GM23338 (cell line): ENCODE measurements around the gene TTC33. TPM values are rescaled to one million over a fixed set of nuclear protein-coding genes. Genes with fewer than 3 reads are reported as not detected.

ENCODE experiments used
- ATAC-seq: fragments of 200-7000 bp; cut with Tn5 transposase; 3 replicates; pipeline ENCODE4 v1.9.1; 2020
- DNase-seq: peaks from one replicate; pipeline ENCODE4 v3.0.0-alpha.2; 2015; ENCODE audit warnings: low spot score
- H2AFZ ChIP-seq: fragments of 200-600 bp; sonication (generic); 2 replicates; pipeline ENCODE4 v1.8.0; 2016; ENCODE audit warnings: antibody characterized with exemption, mild to moderate bottlenecking, moderate library complexity
- H3F3A ChIP-seq: fragments of 200-600 bp; sonication (generic); replicated peaks from 2 replicates; pipeline ENCODE4 v1.8.0; 2017; ENCODE audit warnings: antibody characterized with exemption, mixed run types, low read depth
- H3K27ac ChIP-seq: fragments of 200-600 bp; sonication (generic); 2 replicates; pipeline ENCODE4 v1.6.1; 2016; ENCODE audit warnings: low read depth
- H3K27me3 ChIP-seq: fragments of 200-600 bp; sonication (generic); 2 replicates; pipeline ENCODE4 v1.8.0; 2016; ENCODE audit warnings: mild to moderate bottlenecking, mixed run types, moderate library complexity; ENCODE audit not compliant: insufficient read depth
- H3K36me3 ChIP-seq: fragments of 200-600 bp; sonication (generic); 2 replicates; pipeline ENCODE4 v1.8.0; 2016; ENCODE audit warnings: mild to moderate bottlenecking; ENCODE audit not compliant: insufficient read depth
- H3K4me1 ChIP-seq: fragments of 200-600 bp; sonication (generic); 2 replicates; pipeline ENCODE4 v1.8.0; 2016; ENCODE audit warnings: mild to moderate bottlenecking, moderate library complexity; ENCODE audit not compliant: insufficient read depth
- H3K4me2 ChIP-seq: fragments of 200-600 bp; sonication (generic); 2 replicates; pipeline ENCODE4 v1.7.1; 2017; ENCODE audit warnings: mixed run types
- H3K4me3 ChIP-seq: fragments of 200-600 bp; sonication (generic); 2 replicates; pipeline ENCODE4 v1.6.1; 2016; ENCODE audit warnings: mixed run types
- H3K79me2 ChIP-seq: fragments of 200-600 bp; sonication (generic); replicated peaks from 2 replicates; pipeline ENCODE4 v1.8.0; 2017; ENCODE audit warnings: mild to moderate bottlenecking; ENCODE audit not compliant: insufficient read depth
- H3K9me2 ChIP-seq: fragments of 200-600 bp; sonication (generic); 2 replicates; pipeline ENCODE4 v1.8.0; 2017; ENCODE audit not compliant: insufficient read depth
- H4K20me1 ChIP-seq: fragments of 200-600 bp; sonication (generic); replicated peaks from 2 replicates; pipeline ENCODE4 v1.8.0; 2017; ENCODE audit warnings: mild to moderate bottlenecking; ENCODE audit not compliant: insufficient read depth
- H3K27ac Mint-ChIP-seq: 2 replicates; pipeline ENCODE4 v1.8.0; 2020; ENCODE audit warnings: inconsistent platforms, mild to moderate bottlenecking, moderate library complexity, mixed read lengths
- H3K27me3 Mint-ChIP-seq: 3 replicates; pipeline ENCODE4 v1.8.0; 2022; ENCODE audit warnings: low read depth, mild to moderate bottlenecking, moderate library complexity, mixed read lengths, inconsistent platforms; ENCODE audit not compliant: insufficient read depth, poor library complexity
- H3K36me3 Mint-ChIP-seq: 3 replicates; pipeline ENCODE4 v1.8.0; 2021; ENCODE audit warnings: low read depth, mild to moderate bottlenecking, inconsistent platforms, moderate library complexity, mixed read lengths
- H3K4me1 Mint-ChIP-seq: 3 replicates; pipeline ENCODE4 v1.8.0; 2020; ENCODE audit warnings: mild to moderate bottlenecking, inconsistent platforms, mixed read lengths
- H3K4me3 Mint-ChIP-seq: 3 replicates; pipeline ENCODE4 v1.8.0; 2021; ENCODE audit warnings: moderate library complexity, mild to moderate bottlenecking, inconsistent platforms, mixed read lengths
- H3K9me3 Mint-ChIP-seq: 3 replicates; pipeline ENCODE4 v1.8.0; 2020; ENCODE audit warnings: moderate library complexity, mild to moderate bottlenecking, inconsistent platforms, mixed read lengths
- CREB1 ChIP-seq: fragments of 250-450 bp; sonication (Bioruptor Pico); IDR thresholded peaks from 2 replicates; pipeline ENCODE4 v1.5.0; 2020; ENCODE audit warnings: low read depth, mild to moderate bottlenecking, moderate library complexity
- EZH2 ChIP-seq: fragments of 200-600 bp; sonication (generic); IDR thresholded peaks from one replicate; pipeline ENCODE4 v1.8.0; 2017; ENCODE audit warnings: antibody characterized with exemption, mild to moderate bottlenecking, low read depth; ENCODE audit not compliant: unreplicated experiment
- EZH2phosphoT487 ChIP-seq: fragments of 200-600 bp; sonication (generic); IDR thresholded peaks from one replicate; pipeline ENCODE4 v1.8.1; 2018; ENCODE audit warnings: antibody characterized with exemption; ENCODE audit not compliant: unreplicated experiment
- JUNB ChIP-seq: IDR thresholded peaks from one replicate; pipeline ENCODE4 v1.6.1; 2016; ENCODE audit warnings: antibody characterized with exemption; ENCODE audit not compliant: unreplicated experiment
- NANOG ChIP-seq: IDR thresholded peaks from 2 replicates; pipeline ENCODE4 v1.6.1; 2016; ENCODE audit warnings: antibody characterized with exemption, borderline replicate concordance
- POLR2AphosphoS5 ChIP-seq: IDR thresholded peaks from 2 replicates; pipeline ENCODE4 v1.6.1; 2016; ENCODE audit warnings: antibody characterized with exemption, low read depth
- STAT1 ChIP-seq: IDR thresholded peaks from one replicate; pipeline ENCODE4 v1.6.1; 2016; ENCODE audit warnings: antibody characterized with exemption; ENCODE audit not compliant: unreplicated experiment
- ZNF114 ChIP-seq: fragments of 250-450 bp; sonication (Bioruptor Pico); IDR thresholded peaks from 2 replicates; pipeline ENCODE4 v1.5.0; 2020; ENCODE audit warnings: mild to moderate bottlenecking, moderate library complexity
- ZNF331 ChIP-seq: fragments of 250-450 bp; sonication (Bioruptor Pico); IDR thresholded peaks from 2 replicates; pipeline ENCODE4 v1.5.0; 2020; ENCODE audit warnings: low read depth, mild to moderate bottlenecking, moderate library complexity
- polyA plus RNA-seq: library from polyadenylated mRNA; unstranded; fragments of >200 nt; fragmentation: Nextera tagmentation; extraction: Ambion mirVana; gene quantifications from 2 replicates; pipeline ENCODE4 v1.2.1, GENCODE V29; 2016
- total RNA-seq: library from RNA; depleted of rRNA; stranded (reverse); fragments of >200 nt; shearing (Covaris generic); gene quantifications from 2 replicates; pipeline ENCODE4 v1.2.3, GENCODE V29; 2014
- TF ChIP-seq, protein P1 (sequence below): fragments of 250-450 bp; sonication (Bioruptor Pico); IDR thresholded peaks from 2 replicates; pipeline ENCODE4 v1.5.0; 2020; ENCODE audit warnings: mild to moderate bottlenecking, moderate library complexity
- TF ChIP-seq, protein P2 (sequence below): IDR thresholded peaks from 2 replicates; pipeline ENCODE4 v1.6.1; 2016; ENCODE audit warnings: antibody characterized with exemption
- TF ChIP-seq, protein P3 (sequence below), 2 experiments: fragments of 200-600 bp in 1 of 2; sonication (generic) in 1 of 2; conservative IDR thresholded peaks; 2 replicates each; pipeline versions ENCODE4 v1.5.1 to v1.6.1; 2016 to 2017; ENCODE audit warnings: antibody characterized with exemption in 2 of 2, low read depth in 2 of 2, mild to moderate bottlenecking in 2 of 2, moderate library complexity in 1 of 2
- TF ChIP-seq, protein P4 (sequence below): IDR thresholded peaks from one replicate; pipeline ENCODE4 v1.6.1; 2018; ENCODE audit warnings: antibody characterized with exemption; ENCODE audit not compliant: unreplicated experiment

Gene TTC33
- total and polyA plus RNA-seq, 2 experiments from 2014 or later = 4.1 to 11.5 TPM

DNA sequence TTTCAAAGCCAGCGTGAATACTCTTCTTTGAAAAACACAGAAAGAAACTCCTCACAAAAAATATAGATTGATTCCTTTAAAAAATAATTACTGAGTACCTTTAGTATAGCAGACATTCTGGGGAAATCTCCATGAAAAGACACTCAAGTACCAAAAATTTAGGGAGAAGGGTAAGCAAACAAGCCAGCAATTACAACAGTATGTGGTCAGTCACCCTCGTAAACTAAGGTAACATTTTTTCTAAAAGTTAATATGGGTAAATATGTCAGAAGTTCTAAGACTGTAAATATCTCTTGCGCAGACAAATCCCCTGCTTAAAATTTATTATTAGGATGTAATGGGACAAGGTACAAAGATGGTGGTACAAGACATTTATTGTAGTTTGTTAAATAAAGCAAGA lies 178.0 kb downstream of the TTC33 start:
- no peak overlapping the region for H3K4me3 Mint-ChIP-seq
- H3K27me3 ChIP-seq = no peaks in the 10 kb centered on the region
- no peaks in the 10 kb centered on the region for H3F3A ChIP-seq
- H3K36me3 ChIP-seq = no peaks in the 10 kb centered on the region
- H3K27ac ChIP-seq = no peak overlapping the region
- peaks cover 3% of the 10 kb centered on the region for H3K27me3 Mint-ChIP-seq
- no peak overlapping the region for H3K4me3 ChIP-seq
- no peaks in the 10 kb centered on the region for H4K20me1 ChIP-seq
- no peak overlapping the region for H3K4me2 ChIP-seq
- H3K27ac Mint-ChIP-seq = no peak overlapping the region
- no peaks in the 10 kb centered on the region for H3K9me2 ChIP-seq
- ATAC-seq = no peak
- H3K4me1 Mint-ChIP-seq = peaks cover 3% of the 10 kb centered on the region; the same call in 1 of the 3 replicates
- no peaks in the 10 kb centered on the region for H3K9me3 Mint-ChIP-seq
- TF ChIP-seq ZNF331 (no peak), STAT1 (no peak), CREB1 (CRISPR knock-in tag) (no peak), EZH2phosphoT487 (no peak), EZH2 (no peak), NANOG (no peak), JUNB (no peak), ZNF114 (CRISPR knock-in tag) (no peak), POLR2AphosphoS5 (no peak)
- TF ChIP-seq, protein P1, sequence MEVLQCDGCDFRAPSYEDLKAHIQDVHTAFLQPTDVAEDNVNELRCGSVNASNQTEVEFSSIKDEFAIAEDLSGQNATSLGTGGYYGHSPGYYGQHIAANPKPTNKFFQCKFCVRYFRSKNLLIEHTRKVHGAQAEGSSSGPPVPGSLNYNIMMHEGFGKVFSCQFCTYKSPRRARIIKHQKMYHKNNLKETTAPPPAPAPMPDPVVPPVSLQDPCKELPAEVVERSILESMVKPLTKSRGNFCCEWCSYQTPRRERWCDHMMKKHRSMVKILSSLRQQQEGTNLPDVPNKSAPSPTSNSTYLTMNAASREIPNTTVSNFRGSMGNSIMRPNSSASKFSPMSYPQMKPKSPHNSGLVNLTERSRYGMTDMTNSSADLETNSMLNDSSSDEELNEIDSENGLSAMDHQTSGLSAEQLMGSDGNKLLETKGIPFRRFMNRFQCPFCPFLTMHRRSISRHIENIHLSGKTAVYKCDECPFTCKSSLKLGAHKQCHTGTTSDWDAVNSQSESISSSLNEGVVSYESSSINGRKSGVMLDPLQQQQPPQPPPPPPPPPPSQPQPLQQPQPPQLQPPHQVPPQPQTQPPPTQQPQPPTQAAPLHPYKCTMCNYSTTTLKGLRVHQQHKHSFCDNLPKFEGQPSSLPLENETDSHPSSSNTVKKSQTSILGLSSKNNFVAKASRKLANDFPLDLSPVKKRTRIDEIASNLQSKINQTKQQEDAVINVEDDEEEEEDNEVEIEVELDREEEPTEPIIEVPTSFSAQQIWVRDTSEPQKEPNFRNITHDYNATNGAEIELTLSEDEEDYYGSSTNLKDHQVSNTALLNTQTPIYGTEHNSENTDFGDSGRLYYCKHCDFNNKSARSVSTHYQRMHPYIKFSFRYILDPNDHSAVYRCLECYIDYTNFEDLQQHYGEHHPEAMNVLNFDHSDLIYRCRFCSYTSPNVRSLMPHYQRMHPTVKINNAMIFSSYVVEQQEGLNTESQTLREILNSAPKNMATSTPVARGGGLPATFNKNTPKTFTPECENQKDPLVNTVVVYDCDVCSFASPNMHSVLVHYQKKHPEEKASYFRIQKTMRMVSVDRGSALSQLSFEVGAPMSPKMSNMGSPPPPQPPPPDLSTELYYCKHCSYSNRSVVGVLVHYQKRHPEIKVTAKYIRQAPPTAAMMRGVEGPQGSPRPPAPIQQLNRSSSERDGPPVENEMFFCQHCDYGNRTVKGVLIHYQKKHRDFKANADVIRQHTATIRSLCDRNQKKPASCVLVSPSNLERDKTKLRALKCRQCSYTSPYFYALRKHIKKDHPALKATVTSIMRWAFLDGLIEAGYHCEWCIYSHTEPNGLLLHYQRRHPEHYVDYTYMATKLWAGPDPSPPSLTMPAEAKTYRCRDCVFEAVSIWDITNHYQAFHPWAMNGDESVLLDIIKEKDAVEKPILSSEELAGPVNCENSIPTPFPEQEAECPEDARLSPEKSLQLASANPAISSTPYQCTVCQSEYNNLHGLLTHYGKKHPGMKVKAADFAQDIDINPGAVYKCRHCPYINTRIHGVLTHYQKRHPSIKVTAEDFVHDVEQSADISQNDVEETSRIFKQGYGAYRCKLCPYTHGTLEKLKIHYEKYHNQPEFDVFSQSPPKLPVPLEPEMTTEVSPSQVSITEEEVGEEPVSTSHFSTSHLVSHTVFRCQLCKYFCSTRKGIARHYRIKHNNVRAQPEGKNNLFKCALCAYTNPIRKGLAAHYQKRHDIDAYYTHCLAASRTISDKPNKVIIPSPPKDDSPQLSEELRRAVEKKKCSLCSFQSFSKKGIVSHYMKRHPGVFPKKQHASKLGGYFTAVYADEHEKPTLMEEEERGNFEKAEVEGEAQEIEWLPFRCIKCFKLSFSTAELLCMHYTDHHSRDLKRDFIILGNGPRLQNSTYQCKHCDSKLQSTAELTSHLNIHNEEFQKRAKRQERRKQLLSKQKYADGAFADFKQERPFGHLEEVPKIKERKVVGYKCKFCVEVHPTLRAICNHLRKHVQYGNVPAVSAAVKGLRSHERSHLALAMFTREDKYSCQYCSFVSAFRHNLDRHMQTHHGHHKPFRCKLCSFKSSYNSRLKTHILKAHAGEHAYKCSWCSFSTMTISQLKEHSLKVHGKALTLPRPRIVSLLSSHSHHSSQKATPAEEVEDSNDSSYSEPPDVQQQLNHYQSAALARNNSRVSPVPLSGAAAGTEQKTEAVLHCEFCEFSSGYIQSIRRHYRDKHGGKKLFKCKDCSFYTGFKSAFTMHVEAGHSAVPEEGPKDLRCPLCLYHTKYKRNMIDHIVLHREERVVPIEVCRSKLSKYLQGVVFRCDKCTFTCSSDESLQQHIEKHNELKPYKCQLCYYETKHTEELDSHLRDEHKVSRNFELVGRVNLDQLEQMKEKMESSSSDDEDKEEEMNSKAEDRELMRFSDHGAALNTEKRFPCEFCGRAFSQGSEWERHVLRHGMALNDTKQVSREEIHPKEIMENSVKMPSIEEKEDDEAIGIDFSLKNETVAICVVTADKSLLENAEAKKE (CRISPR knock-in tag) = no peak
- TF ChIP-seq, protein P2, sequence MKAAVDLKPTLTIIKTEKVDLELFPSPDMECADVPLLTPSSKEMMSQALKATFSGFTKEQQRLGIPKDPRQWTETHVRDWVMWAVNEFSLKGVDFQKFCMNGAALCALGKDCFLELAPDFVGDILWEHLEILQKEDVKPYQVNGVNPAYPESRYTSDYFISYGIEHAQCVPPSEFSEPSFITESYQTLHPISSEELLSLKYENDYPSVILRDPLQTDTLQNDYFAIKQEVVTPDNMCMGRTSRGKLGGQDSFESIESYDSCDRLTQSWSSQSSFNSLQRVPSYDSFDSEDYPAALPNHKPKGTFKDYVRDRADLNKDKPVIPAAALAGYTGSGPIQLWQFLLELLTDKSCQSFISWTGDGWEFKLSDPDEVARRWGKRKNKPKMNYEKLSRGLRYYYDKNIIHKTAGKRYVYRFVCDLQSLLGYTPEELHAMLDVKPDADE = no peak
- TF ChIP-seq, protein P3, sequence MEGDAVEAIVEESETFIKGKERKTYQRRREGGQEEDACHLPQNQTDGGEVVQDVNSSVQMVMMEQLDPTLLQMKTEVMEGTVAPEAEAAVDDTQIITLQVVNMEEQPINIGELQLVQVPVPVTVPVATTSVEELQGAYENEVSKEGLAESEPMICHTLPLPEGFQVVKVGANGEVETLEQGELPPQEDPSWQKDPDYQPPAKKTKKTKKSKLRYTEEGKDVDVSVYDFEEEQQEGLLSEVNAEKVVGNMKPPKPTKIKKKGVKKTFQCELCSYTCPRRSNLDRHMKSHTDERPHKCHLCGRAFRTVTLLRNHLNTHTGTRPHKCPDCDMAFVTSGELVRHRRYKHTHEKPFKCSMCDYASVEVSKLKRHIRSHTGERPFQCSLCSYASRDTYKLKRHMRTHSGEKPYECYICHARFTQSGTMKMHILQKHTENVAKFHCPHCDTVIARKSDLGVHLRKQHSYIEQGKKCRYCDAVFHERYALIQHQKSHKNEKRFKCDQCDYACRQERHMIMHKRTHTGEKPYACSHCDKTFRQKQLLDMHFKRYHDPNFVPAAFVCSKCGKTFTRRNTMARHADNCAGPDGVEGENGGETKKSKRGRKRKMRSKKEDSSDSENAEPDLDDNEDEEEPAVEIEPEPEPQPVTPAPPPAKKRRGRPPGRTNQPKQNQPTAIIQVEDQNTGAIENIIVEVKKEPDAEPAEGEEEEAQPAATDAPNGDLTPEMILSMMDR (conservative IDR thresholded peaks at IDR 0.05; ENCODE audit: low read depth in 2 of 2) = no peak
- TF ChIP-seq, protein P4, sequence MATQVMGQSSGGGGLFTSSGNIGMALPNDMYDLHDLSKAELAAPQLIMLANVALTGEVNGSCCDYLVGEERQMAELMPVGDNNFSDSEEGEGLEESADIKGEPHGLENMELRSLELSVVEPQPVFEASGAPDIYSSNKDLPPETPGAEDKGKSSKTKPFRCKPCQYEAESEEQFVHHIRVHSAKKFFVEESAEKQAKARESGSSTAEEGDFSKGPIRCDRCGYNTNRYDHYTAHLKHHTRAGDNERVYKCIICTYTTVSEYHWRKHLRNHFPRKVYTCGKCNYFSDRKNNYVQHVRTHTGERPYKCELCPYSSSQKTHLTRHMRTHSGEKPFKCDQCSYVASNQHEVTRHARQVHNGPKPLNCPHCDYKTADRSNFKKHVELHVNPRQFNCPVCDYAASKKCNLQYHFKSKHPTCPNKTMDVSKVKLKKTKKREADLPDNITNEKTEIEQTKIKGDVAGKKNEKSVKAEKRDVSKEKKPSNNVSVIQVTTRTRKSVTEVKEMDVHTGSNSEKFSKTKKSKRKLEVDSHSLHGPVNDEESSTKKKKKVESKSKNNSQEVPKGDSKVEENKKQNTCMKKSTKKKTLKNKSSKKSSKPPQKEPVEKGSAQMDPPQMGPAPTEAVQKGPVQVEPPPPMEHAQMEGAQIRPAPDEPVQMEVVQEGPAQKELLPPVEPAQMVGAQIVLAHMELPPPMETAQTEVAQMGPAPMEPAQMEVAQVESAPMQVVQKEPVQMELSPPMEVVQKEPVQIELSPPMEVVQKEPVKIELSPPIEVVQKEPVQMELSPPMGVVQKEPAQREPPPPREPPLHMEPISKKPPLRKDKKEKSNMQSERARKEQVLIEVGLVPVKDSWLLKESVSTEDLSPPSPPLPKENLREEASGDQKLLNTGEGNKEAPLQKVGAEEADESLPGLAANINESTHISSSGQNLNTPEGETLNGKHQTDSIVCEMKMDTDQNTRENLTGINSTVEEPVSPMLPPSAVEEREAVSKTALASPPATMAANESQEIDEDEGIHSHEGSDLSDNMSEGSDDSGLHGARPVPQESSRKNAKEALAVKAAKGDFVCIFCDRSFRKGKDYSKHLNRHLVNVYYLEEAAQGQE = no peak
- 0 out of 2 replicates have a peak, but pooled peaks cover 6% of the 10 kb centered on the region for H3K4me1 ChIP-seq
- no peaks in the 10 kb centered on the region for H3K36me3 Mint-ChIP-seq
- DNase-seq = no peak
- H2AFZ ChIP-seq = no peak overlapping the region
- no peaks in the 10 kb centered on the region for H3K79me2 ChIP-seq
